GM19372 (cell line): ENCODE results near the gene LIN9.
A peak's percentile ranks its signal among the peaks of the same experiment; 100 is the strongest.
"Not testable (repeated sequence)": the region's sequence is repeated elsewhere in the genome, so short reads cannot be mapped to it uniquely, and the experiment has no call there.

ENCODE experiments used
- ATAC-seq: cut with Tn5 transposase; IDR thresholded peaks from one replicate; pipeline ENCODE4 v1.9.1; 2021; ENCODE audit warnings: mild to moderate bottlenecking, low read depth, moderate library complexity; ENCODE audit not compliant: unreplicated experiment

Gene LIN9

DNA sequence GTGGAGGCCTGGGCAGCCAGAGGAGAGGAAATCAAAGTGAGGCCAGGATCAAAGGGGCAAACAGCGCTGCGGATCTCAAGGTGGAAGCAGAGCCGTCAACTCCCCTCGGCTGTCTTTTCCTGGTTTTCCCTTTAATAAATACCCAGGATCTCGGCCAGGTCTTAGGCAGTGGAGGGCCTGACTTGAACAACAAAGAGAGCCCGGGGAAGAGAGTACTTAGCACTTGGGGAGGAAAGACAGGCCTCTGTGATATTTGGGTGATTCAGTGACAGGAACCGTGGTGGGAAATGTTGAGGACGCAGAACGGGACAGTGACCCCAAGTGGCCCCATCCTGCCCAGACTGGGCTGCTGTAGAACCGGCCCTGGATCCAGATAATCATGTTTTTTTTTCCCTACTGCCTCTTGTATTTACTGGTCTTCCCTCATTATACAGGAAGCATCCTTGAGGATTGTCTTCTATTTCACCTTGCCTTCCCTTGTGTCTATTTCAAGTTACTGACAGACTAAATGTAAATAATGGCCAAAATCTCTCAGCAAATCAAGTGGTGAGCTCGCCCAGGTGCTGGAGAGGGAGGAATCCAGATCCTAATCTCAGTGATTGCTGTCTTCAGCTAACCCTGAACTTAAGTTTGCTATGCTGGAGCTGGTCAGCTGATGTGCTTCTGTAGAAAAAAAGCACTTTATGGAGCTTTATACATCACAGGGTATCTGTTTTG is 88.3 kb downstream of the LIN9 start:
- no peak for ATAC-seq

DNA sequence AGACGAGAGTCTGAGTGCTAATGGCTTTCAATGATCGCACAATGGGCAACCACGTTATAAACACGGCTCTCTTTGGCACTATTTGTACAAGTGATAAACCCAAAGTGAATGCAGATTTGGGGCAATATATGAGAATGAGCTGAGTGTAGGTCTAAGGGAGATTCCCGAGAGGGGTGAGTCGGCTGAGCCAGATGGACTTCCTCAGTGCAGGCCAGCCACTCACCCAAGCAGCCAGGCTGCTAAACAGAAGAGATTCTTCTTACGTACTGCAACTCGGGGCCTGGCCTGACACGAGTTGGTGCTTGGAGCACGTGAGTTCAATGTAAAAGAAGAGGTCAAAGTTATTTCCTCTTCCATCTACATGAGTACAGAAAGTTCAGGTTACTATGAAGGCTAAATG is 91.7 kb downstream of the LIN9 start:
- ATAC-seq: no peak

DNA sequence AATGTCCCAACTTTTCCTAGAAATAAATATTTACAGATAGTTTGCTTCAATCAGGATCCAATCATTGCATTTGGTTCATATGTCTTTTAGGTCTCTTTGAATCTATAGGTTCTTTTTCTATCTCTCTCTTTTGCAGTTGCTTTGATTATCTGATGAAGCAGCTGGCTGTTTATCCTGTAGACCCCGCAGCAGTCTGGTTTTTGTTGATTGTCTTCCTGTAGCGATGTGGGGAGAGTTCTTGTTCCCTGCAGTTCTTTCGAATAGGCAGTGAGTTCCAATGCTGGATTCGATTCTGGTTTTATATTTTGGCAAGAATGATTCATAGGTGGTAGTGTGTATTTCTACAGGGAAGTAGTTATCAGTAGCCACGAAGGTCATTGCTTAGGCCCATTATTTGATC is 92.9 kb downstream of the LIN9 start:
- no peak for ATAC-seq

DNA sequence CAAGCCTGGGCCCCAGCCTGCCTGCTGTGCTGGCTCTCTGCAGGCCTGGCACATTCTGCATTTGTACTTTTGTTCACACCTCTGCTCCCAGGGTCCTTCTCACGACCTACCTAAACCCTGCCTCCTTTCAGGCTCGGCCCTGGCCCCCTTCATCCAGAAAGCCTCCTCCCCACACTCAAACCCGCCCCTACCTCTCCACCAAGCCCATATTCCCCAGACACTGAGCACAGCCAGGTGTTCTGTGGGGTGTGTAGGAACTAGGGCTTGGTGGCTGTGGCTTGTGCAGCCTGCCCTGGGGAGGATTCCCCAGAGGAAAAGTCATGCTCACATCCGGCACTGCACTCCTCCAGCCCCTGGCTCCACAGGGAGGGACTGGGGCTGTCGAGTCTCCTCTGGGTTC is 93.7 kb downstream of the LIN9 start:
- no peak for ATAC-seq

DNA sequence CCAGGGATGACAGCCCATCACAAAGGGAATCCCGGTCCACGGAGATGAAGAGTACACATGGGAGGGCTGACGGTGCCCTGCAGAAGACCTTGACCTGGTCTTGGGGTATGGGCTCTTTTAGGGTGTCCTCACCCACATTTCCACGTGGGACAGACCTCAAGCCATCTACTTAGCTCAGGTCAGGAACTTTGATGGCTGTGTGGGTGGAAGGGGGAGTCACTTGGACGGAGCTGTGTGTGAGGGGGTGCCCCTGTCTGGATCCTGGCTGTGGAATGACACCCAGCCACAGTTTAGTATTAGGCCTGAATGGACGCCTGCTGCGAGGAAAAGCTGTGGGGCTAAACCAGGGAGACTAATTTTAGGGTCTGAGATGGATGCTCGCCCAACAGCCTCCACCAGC is 96.4 kb downstream of the LIN9 start:
- no peak for ATAC-seq

DNA sequence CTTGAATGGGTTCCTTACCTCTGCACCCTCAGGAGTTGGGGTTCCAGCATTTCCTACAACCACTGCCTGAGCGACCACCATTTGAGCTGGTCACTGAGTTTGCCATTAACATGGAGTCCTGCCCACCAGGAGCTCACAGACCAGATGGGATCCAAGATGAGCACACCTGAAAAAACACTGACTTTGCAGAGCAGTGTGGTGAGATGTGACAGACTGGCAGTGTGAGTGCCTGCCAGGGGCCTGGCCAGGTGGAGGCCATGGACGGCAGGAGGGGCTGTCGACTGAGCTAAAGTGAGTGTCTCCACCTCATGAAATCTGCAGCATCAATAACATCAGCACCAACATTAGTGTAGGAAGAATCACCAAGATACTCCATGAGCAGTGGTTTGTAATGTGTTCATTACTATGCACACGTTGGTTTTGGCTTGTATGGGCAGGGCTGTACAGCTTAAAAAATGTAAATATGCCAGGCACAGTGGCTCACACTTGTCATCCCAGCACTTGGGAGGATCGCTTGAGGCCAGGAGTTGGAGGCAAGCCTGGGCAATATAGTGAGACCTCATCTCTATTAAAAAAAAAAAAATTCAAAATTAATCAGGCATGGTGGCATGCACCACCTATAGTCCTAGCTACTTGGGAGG is 97.7 kb downstream of the LIN9 start:
- ATAC-seq: no peak

DNA sequence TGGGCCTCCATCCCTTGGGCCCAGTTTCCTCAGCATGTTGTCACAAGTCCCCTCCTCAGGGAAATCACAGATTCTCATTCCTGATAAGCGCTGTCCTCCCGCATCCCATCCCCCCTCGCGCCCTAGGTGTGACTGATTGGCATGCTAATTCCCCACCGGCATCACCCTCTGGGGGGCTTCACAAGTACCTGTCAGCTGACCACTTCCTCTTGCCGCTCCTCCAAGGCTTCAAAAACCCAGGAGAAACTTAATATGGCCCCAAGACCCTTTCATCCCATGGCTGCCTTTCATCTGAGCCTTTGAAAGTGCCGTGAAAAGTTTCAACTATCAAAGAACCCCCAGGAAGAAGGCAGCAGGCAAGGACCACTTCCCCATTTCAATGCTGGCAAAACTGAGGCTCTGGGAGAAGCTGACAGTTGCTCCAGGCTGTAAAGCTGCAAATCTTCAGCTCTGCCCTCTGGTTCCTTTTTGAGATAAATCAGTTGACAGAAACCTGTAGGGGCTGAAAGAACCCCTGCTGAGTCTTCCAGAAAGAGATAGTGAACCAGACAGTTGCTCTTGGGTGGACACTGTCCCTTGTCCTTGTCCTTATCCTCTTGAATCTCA is 98.3 kb downstream of the LIN9 start:
- no peak for ATAC-seq

DNA sequence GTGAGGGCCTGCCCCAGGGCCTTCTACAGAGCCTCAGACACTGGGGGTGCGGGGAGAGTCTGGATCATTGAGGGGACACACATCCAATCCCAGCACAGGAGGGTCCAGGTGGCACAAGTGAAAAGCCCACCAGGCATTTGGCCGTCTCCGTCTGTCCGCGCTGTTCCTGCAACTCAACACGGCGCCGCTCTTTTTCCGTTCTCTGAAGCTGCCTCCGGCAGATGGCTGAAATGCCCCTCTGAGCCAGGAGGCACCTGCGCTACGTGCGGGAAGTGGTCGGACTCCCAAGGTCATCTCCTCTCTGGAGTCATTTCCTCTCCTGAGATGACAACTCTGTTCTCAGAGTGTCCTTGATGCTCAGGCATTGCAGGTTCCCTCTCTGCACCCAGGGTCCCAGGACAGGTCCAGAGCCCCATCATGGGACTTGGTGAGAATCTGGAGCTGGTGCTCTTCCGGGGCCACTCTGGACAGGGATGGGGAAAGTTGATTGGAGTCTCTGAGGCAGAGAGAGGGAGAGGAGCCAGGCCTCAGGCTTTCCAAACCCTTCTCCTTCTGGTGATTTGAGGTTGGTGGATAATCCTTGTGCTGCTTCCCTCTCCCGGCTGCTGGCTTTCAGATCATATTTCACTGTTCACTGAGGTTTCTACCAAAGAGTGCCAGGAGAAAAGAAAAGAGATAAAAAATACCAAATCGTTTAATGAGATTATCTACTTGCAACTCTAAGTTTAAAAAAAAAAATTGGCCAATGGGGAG is 99.5 kb downstream of the LIN9 start:
- ATAC-seq: no peak

DNA sequence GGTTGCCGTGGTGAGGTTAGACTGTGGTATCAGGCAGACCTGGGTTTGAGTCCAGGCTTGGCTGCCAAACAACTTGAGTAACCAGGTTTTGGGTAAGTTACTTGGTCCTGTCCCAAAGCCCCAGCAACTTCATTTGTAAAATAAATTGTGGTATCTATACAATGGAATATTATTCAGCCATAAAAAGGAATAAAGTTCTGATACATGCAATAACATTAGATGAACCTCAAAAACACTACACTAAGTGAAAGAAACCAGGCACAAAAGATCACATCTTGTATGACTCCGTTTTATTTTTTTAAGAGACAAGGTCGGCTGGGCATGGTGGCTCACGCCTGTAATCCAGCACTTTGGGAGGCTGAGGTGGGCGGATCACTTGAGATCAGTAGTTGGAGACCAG is 101.9 kb downstream of the LIN9 start:
- ATAC-seq: no peak

DNA sequence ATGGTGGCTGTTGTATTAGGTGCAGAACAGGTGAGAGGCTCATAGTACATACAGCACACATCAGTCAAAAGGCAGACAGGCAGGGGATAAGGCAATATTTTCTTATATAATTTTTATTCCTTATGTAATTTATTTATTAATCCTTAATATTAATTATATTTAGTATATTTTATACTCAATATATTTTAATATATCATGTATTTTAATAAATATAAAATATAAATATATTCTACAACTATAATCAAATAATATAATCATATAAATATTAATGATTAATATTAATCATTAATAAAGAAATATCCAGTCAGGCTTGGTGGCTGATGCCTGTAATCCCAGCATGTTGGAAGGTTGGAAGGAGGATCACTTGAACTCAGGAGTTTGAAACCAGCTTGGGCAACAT is 104.8 kb downstream of the LIN9 start:
- no peak for ATAC-seq

DNA sequence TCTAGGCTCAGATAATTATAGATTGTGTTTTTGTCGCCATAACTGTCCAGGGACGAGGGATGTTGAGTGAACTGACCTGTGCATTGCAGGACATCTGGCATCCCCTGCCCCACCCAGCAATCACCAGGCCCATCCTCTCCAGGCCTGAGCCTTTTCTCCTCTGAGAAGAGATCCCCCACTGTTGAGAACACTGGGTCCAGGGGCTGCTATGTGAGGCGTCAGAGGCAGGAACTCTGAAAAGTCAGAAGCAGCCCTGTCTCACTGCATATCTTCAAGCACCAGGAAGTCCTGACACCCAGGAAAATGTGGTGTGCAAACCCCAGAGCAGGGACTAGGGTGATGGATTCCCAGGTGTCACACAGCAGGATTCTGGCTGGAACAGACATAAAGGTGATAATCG is 105.3 kb downstream of the LIN9 start:
- no peak for ATAC-seq

DNA sequence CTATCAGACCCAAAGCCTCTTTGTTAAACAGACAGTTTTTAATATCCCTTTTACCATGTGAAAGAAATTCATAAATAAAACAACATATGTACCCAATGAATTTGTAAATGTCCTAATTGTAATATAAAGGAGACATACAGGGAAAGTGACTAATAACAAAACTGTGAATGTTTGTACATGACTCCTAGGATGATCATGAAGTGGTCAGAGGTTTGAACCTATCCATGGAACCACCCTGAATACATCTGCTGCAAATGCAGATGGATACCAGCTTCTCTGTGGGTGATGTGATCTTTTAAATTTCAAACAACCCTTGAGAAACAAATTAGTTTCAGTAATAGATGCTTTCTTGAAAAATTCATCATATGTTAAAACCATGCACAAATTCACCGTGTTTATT is 105.7 kb downstream of the LIN9 start:
- no peak for ATAC-seq

DNA sequence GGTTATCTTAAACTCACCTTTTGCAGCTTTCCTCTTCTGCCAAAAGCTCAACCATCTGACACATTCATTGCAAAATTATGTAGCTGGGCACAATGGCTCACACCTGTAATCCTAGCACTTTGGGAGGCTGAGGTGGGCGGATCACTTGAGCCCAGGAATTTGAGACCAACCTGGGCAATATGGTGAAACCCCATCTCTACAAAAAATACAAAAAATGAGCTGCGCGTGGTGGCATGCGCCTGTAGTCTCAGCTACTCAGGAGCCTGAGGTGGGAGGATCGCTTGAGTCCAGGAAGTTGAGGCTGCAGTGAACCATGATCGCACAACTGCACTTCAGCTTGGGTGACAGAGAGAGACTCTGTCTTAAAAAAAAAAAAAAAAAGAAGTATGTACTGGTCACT is 106.3 kb downstream of the LIN9 start:
- not testable (repeated sequence) for ATAC-seq

DNA sequence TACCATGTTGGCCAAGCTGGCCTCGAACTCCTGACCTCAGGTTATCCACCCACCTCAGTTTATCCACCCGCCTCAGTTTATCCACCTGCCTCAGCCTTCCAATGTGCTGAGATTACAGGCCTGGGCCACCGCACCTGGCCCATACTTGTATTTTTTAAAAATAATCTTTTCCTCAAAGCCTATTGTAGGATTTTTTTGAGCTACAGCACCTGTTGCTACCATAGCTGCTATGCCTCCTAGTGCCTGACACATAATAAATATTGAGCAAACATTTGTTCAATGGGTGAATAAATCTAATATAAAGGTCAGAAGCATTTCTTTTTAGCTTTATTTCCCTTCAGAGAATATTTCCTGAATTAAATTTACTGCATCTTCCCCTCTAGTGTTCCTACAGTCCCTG is 106.7 kb downstream of the LIN9 start:
- ATAC-seq: no peak

DNA sequence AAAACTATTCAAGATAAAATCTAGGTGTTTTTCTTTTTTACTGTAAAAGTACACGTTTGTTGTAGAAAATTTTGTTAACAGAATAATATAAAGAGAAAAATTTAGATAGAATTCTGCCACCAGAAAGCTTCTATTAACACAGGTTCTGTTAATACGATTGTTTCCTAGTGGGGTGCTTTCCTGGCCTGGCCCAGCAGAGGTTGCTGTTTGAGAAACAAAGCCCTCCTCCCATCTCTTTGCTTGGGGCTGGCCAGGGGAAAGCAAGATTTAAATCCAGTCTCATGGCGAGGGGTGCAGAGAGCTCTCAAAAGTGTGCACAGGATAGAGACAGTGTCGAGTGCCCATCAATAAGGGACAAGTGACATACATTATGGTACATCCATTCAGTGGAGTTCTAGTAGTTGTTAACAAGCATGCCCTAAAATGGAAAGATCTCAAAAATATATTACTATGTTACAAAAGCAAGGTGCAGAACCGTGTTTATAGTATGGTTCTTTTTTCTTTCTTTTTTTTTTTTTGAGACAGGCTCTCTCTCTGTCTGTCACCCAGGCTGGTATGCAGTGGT is 107.9 kb downstream of the LIN9 start:
- no peak for ATAC-seq

DNA sequence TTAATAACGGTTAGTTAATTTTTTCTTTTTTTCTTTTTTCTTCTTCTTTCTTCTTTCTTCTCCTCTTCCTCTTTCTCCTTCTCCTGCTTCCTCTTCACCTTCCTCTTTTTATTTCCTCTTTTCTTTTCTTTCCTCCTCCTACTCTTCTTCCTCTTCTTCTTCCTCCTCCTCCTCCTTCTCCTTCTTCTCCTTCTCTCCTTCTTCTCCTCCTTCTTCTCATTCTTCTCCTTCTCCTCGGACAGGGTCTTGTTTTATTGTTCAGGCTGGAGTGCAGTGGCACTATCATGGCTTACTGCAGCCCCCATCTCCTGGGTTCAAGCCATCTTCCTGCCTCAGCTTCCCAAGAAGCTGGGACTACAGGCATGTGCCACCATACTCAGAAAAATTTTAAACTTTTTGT is 109.0 kb downstream of the LIN9 start:
- ATAC-seq: no peak

DNA sequence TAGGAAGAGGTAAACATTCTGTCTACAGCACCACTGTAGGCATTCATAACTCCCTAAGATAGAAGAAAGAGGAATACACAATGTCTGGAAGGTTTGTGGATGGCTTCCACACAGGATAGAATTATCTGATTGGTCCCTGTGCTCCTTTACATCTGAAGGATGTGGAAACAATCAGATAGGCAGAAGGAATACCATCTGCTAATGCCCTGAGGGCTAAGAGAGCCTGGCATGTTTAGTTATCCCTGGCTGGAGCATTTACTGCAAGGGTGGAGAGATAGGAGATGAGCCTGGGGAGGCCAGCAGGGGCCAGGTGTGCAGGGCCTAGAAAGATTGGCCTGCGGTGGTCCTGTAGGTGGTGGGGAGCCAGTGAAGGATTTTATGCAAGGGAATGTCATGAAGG is 113.8 kb downstream of the LIN9 start:
- ATAC-seq: no peak

DNA sequence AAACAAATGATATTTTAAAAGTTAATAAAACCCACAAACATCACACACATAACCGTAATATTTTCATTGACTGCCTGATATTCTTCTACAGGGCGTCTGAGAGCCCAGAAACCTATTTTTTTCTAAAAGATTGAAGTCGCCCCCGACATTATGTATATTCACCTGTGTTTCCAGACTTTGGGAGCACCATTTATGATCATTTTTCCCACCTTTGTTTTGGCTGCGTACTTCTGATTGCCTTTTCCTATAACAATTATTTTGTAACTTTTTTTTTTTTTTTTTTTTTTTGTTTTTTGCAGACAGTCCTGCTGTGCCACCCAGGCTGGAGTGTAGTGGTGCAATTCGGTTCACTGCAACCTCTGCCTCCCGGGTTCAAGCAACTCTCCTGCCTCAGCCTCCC is 121.6 kb downstream of the LIN9 start:
- no peak for ATAC-seq

DNA sequence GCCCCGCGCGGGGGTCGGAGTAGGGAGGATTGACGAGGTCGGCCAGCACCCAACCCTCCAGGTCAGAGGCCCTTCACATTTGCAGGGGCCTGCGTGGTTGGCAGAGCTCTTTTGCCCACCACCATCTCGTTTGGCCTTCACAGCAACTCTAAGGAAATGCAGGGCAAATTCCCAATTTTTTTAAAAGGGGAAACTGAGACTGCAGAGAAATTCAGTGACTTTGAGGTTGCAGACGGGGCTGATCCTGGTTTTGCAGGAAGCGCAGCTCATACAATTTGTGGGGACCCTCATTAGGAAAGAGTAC is 122.0 kb downstream of the LIN9 start:
- ATAC-seq: no peak

DNA sequence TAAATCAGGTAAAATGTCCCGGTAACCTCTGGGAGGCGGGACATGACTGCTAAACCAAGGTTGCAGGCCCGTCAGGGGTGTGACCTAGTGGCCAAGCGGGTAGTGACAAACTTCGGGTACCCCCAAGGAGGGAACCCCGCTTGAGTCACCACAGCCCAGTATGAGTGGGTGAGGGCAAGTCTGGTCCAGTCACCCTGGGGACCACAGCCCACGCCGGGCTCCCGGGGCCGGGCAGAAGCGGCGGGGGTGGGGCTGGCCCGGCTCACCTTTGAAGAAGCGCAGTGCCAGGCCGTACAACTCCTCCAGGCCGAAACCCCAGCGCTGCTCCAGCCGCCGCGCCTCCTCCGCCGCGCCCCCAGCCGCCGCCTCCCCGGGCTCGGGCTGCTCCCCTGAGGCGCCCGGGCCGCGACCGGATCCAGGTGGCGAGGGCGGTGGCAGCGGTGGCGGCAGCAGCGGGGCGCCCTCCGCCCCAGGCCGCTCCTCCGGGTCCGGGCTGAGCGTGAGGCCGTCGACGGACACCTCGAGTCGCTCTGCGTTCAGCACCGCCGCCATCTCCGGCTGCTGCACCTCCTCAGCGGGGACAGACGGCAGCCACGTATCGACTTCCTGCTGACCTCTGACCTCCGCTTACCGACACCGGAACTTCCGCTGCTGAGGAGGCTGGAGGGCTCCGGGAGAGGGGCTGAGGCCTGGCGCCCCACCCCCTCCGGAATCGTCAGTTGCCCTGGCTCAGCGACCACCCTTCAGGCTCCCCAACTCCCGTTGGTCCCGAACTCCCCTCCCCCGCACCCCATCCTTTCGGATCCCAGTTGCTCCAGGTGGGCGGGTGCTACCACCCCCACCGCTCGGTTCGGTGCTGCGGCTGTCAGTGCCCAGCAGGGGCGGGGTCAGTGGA is 122.6 kb downstream of the LIN9 start, which contains the start of gene ACBD3:
Gene ACBD3 (minus strand): TSS at position 618 of the 895 bp plus-strand sequence. CDS start 66 bp downstream, at position 552.
- peak; percentile 87 for ATAC-seq
